ENCODE results near the gene ALAS2.
"Not testable (repeated sequence)": the region's sequence is repeated elsewhere in the genome, so short reads cannot be mapped to it uniquely, and the experiment has no call there.

Gene ALAS2

GRCh38 chrX:55030271-55031205 lies at the start of gene ALAS2:
Gene ALAS2 (minus strand): TSS chrX:55030977. CDS start chrX:55026000, 4,977 bp downstream.
- no peak for DNase-seq

- DNase-seq = no peak
Observed at GRCh38 chrX:55074851-55075467, 44.2 kb upstream of the ALAS2 start, which contains the start of gene PAGE2B. Gene PAGE2B (plus strand): TSS chrX:55075030. CDS start chrX:55076042, 1,012 bp downstream.

- DNase-seq = no peak
Observed at GRCh38 chrX:55072286-55072685, 41.5 kb upstream of the ALAS2 start.

- not testable (repeated sequence) for DNase-seq
Observed at GRCh38 chrX:55067180-55067579, 36.4 kb upstream of the ALAS2 start.

- peak; percentile 17 for DNase-seq
Observed at GRCh38 chrX:55057675-55058249, 27.0 kb upstream of the ALAS2 start.

GRCh38 chrX:55056820-55057674 lies 26.3 kb upstream of the ALAS2 start:
- DNase-seq = no peak

- DNase-seq = not testable (repeated sequence)
Observed at GRCh38 chrX:55050599-55050998, 19.8 kb upstream of the ALAS2 start.

- DNase-seq = no peak
Observed at GRCh38 chrX:55041514-55041913, 10.7 kb upstream of the ALAS2 start.

- no peak for DNase-seq
Observed at GRCh38 chrX:55039471-55039870, 8.7 kb upstream of the ALAS2 start.

- no peak for DNase-seq
Observed at GRCh38 chrX:55033429-55033828, 2.7 kb upstream of the ALAS2 start.

GRCh38 chrX:55029291-55029690 lies 1.5 kb downstream of the ALAS2 start:
- no peak for DNase-seq

GRCh38 chrX:55028611-55029010 lies 2.2 kb downstream of the ALAS2 start:
- no peak for DNase-seq

- no peak for DNase-seq
Observed at GRCh38 chrX:55028040-55028439, 2.7 kb downstream of the ALAS2 start.

GRCh38 chrX:55026840-55027239 lies 3.9 kb downstream of the ALAS2 start:
- DNase-seq = no peak

GRCh38 chrX:55026143-55026542 lies 4.6 kb downstream of the ALAS2 start:
- DNase-seq = no peak

GRCh38 chrX:55014897-55015299 lies 15.9 kb downstream of the ALAS2 start:
- DNase-seq = no peak

GRCh38 chrX:55011294-55011693 lies 19.5 kb downstream of the ALAS2 start:
- DNase-seq = no peak

- DNase-seq = no peak
Observed at GRCh38 chrX:55008571-55009358, 22.0 kb downstream of the ALAS2 start.

GRCh38 chrX:55007656-55008055 lies 23.1 kb downstream of the ALAS2 start:
- DNase-seq = no peak

- no peak for DNase-seq
Observed at GRCh38 chrX:55006827-55007621, 23.8 kb downstream of the ALAS2 start.

- no peak for DNase-seq
Observed at GRCh38 chrX:55005256-55005655, 25.5 kb downstream of the ALAS2 start.
